ENCODE data around the gene STRAP.

DNA sequence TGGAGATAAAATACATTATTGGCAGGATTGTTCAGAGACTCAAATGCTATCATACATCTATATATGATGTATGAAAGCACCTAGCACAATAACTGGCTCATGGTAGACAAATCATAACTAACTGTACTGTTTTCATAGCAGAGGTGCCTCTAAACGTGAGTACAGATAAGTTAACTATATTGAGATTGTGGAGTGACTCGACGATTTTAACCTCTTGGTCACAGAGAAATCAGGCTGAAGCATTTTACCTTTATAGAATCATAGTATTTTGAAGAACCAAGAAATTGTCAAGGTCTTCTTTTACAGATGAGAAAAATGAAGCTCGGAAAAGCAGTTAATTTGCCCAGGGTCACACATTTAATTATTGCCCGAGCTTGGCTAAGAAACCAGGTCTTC, 28.3 kb downstream of the STRAP start:
- no peak for TF ChIP-seq POLR2A (IDR thresholded peaks at IDR 0.05)
- TF ChIP-seq, protein P1, sequence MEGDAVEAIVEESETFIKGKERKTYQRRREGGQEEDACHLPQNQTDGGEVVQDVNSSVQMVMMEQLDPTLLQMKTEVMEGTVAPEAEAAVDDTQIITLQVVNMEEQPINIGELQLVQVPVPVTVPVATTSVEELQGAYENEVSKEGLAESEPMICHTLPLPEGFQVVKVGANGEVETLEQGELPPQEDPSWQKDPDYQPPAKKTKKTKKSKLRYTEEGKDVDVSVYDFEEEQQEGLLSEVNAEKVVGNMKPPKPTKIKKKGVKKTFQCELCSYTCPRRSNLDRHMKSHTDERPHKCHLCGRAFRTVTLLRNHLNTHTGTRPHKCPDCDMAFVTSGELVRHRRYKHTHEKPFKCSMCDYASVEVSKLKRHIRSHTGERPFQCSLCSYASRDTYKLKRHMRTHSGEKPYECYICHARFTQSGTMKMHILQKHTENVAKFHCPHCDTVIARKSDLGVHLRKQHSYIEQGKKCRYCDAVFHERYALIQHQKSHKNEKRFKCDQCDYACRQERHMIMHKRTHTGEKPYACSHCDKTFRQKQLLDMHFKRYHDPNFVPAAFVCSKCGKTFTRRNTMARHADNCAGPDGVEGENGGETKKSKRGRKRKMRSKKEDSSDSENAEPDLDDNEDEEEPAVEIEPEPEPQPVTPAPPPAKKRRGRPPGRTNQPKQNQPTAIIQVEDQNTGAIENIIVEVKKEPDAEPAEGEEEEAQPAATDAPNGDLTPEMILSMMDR (IDR thresholded peaks at IDR 0.05 in 8 of 11, conservative IDR thresholded peaks at IDR 0.05 in 3 of 11): no peak

All from spleen (tissue), 7 donors.